GM18505 (cell line): ENCODE data around the gene MAPK4.
A peak's percentile ranks its signal among the peaks of the same experiment; 100 is the strongest.

Source experiments
- ATAC-seq: cut with Tn5 transposase; IDR thresholded peaks from one replicate; pipeline ENCODE4 v1.9.1; 2021; ENCODE audit not compliant: unreplicated experiment
- POLR2A ChIP-seq: IDR thresholded peaks from 4 replicates; pipeline ENCODE4 v1.6.1; 2011; ENCODE audit warnings: borderline replicate concordance; ENCODE audit not compliant: insufficient read depth, insufficient read length; ENCODE audit errors: extremely low read depth

Gene MAPK4

DNA sequence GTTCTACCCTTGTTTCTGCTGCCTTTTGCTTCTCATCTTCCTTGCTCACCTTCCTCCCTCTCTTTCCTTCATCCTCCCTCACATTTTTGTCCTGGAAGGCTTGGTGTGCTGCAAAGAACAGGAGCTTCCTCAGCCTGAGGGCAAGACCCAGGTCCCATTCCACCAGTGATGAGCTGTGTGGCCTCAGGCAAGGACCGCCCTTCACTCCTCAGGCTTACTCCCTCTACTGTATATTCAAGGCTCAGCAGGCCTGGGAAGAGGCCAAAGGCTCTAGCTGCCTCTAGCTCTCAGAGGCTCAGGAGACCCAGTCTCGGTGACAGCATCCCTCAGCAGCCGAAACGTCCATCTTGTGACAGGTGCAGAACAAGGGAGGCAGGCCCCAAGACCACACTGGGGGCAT, 162.4 kb downstream of the MAPK4 start:
- no peak for TF ChIP-seq POLR2A
- ATAC-seq, result no peak

DNA sequence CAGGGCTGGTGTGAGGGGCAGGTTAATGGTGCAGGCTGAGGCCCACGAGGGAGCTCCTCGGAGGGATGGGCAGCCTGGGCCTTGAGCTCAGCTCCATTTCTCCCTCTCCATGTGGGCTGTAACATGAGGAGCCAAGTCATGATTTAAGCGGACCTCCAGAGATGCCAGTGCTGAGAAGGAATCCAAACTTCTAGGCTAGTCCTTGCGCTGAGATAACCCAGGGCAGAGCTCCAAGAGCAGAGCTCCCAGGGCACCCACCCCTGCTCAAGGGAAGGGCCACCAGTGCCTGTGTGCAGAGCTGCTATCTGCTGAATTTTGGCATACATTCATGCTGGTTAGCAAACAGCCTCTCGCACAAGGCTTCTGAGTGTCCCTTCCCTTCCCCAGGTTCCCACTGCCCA, 164.9 kb downstream of the MAPK4 start:
- no peak for ATAC-seq
- TF ChIP-seq POLR2A, result no peak

DNA sequence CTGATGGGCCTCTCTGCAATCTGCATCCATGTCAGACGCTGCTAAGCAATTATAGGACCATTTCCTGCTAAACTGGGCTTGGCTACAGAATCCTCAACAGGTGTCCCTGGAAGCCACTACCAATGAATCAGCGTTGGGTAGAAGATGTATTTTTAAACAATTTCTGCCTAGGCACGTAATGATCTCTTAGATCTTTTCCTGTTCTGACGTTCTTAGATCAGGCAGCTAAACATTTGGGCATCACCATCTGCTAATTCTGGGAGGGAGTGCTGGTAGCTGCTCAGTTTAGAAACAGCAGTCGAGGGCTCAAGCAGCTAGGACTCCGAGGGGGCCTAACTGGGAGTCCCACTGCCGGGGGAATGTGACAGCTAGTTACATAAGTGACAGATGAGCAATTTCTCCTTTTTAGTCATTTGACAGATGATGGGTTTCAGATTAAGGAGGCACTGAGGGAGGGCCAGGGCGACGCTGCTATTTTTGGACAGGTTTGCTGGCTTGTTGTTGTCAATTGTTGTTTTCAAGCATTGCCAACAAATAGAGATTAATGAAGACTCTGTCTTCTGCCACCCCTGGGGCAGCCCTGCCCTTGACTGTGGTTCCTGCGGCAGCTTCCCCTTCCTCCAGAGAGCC, 167.2 kb downstream of the MAPK4 start:
- ATAC-seq, result peak; percentile 78
- TF ChIP-seq POLR2A, result no peak

DNA sequence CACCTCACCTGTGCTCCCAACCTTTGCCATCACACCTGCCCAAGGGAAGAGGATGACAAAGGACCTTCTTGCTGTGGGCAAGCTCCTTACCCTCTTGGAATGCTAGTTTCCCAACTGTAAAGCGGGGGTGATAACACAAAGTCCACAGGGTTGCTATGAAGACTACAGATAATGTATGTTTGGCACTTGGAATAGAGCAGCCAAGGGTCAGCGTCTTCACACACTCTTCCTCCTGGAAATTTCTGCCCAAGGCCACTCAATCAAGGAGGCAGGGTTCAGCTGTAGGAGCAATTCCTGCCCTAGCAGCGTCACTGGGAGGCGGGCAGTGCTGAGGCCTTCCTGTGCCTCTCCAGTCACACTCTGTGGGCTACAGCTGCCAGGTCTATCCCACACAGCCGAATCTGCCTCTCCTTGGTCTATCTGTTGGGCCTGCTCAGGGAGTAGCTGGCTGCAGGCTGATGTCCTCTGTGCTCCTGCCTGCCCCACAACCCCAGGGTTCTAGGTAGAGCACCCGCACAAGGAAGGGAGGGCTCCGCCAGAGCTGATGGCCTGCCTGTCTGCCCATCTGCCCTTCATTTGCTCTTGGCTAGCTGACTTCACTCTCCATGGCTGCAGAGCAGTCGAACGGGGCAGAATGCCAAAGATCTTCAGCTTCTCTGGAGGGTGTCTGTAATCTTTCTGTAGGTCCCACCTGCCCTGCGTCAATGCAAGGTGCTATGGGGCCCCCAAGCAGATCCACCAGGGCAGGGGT, 168.0 kb downstream of the MAPK4 start:
- no peak for ATAC-seq

DNA sequence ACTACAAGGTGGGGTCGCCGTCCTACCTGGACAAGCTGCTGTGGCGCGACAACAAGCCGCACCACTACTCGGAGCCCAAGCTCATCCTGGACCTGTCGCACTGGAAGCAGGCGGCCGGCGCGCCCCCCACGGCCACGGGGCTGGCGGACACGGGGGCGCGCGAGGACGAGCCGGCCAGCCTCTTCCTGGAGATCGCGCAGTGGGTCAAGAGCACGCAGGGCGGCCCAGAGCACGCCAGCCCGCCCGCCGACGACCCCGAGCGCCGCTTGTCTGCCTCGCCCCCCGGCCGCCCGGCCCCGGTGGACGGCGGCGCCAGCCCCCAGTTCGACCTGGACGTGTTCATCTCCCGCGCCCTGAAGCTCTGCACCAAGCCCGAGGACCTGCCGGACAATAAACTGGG, 169.5 kb downstream of the MAPK4 start:
- no peak for TF ChIP-seq POLR2A
- no peak for ATAC-seq

More for the DNA sequence above, 168.0 kb downstream of the MAPK4 start:
- no peak for TF ChIP-seq POLR2A

DNA sequence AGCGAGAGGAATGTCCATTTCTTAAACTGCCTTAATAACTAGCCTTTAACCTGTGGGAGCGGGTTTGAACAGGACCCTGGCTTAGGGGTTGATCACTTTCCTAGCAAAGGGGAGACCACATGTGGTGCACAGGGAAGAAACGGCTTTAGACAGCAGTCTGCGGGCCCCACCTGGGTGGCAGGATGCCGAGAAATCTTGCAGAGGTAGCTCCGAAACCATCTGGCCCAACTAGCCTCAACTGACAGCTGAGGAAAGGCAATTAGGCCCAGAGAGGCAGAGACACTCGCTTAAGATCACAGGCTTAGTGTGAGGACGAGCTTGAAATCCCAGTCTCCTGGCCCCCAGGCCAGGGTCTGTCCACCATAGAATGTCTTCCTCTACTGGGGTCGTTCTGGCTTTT, 170.1 kb downstream of the MAPK4 start:
- ATAC-seq, result no peak
- TF ChIP-seq POLR2A, result no peak

DNA sequence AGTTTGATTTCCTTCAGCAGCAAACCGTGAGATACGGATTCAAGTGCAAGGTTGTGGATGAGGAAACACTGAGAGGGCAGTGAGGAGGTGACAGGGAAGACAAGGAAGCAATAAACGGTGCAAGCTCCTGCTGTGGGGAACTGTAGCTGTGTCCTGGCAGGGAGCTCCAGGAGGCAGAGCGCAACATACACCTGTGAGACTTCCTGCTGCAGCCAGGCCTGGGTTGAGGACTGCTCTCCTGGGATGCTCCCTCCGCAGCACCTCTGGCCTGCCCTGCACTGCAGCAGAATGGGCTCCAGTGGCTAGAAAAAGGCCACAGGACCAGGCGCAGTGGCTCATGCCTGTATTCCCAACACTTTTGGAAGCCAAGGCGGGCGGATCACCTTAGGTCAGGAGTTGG, 174.5 kb downstream of the MAPK4 start:
- no peak for ATAC-seq
- TF ChIP-seq POLR2A, result no peak

DNA sequence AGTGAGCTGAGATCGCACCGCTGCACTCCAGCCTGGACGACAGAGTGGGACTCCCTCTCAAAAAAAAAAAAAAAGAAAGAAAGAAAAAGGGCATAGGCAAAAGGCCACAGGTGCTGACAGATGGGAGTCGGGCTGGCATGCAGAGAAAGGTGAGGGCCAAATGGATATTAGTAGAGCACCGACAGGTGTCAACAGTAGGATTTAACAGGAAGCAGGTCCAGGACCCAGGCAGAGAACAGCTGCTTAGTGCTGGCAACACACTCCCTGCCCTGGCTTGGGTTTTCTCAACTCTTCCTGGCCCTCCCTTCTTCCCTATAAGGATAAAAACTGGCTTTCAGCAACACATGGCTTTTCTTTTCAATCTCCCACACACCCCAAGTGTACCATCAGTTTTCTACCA, 175.0 kb downstream of the MAPK4 start:
- ATAC-seq, result no peak

DNA sequence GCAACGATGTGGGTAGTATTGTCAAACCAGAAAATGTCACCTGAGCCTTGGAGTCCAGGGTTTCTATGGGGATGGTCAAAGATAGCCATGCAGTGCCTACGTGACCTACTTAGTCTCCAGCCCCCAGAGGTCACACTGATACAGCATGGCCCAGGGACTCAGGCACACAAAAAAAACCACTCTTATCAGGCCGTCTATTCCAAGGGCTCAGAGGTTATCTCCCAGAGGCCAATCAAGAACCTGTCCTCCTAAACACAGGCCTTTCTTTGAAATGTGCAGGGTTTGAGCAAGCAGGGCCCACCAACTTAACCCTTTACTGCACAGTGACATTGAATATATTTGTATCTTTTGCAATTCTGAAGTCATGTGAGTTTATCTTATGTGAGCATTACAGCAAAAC, 177.2 kb downstream of the MAPK4 start:
- ATAC-seq, result no peak

More for the DNA sequence above, 175.0 kb downstream of the MAPK4 start:
- no peak for TF ChIP-seq POLR2A

DNA sequence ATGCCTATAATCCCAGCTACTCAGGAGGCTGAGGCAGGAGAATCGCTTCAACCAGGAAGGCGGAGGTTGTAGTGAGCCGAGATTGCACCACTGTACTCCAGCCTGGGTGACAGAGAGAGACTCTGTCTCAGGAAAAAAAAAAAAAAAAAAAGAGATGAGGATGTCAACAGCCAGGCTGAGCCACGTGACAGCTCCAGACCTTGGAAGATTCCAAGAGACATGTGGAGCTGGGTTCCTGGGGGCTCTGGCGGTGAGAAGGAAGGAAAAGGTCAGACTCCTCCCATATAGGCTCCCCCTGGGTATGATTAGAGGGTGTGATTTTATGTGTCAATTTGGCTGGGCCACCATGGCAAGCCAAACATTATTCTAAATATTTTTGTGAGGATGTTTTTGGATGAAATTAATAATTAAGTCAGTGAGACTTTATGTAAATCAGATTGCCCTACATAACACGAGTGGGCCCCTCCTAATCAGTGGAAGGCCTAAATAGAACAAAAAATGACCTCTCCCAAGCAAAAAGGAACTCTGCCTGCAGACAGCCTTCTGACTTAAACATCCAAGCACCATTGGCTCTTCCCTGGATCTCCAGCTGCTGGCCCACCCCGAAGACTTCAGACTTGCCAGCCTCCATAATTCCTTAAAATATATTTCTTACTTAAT, 178.3 kb downstream of the MAPK4 start:
- no peak for ATAC-seq
- TF ChIP-seq POLR2A, result no peak

More for the DNA sequence above, 177.2 kb downstream of the MAPK4 start:
- no peak for TF ChIP-seq POLR2A

DNA sequence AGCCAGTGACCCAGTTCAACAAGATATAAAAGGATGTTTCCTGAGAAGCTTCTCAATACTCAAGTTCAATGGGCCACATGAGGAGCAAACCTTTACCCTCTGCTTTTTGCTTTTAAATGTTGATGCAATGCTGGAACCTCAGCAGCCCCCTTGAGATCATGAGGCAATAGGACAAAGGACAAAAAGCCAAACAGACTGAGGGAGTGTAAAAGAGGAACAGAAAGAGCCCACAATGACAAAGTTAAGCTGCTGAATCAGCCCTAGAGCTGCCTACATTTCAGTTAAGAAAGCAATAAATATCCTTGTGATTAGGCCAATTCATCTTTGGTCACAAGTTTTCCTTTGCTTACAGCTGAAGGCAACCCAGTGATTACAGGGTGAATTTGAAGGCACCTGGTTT, 183.1 kb downstream of the MAPK4 start:
- ATAC-seq, result no peak
- no peak for TF ChIP-seq POLR2A

DNA sequence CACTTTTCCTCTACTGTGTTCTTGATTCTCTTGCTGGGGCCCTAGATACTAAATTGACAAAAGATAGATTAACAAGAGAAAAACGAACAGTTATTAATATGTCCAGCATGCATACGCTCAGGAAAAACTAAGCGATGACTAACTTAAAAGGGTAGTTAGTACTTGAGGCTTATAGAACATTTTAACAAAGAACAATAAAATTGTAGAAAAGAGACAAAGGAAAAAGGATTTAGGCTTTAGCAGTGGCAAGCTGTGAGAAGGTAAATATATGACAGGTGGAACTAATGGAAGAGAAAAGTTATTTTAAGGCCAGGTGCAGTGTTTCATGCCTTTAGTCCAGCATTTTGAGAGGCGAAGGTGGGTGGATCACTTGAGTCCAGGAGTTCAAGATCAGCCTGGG, 184.4 kb downstream of the MAPK4 start:
- no peak for ATAC-seq
- TF ChIP-seq POLR2A, result no peak

DNA sequence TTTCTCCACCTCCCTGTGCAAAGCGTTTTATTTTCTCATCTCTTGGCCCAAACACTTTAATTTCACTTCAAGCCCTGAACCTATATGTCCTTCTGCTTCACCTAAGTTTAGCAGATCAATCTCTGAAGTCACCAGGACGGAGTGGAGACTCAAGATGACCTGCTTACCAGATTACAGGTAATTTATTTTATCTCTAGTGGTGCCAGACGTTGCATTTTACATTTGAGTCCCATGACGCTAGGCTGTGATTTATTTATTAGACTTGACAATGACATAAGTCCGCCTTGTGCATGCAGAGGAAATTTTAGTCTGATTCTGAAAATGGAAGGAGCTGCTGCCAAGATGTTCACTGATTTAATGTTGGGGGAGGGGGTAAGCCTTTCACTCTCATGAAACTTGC, 186.1 kb downstream of the MAPK4 start:
- TF ChIP-seq POLR2A, result no peak
- ATAC-seq, result no peak

DNA sequence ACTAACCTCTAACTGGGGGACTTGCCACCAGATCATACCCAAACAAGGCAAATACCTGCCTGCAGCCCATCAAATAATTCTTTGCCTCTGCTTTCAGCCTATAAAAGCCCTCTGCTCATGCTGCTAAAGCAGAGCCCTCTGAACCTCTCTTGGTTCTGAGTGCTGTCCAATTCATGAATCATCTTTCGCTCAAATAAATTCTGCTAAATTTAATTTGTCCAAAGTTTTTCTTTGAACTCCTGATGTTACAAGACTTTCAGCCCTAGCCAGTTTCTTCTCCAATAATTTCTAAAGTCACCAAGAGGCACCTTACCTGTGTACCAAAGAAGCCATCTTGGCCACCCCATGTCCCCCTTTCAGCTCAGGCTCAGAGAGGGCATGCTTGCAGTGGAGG, 188.0 kb downstream of the MAPK4 start:
- no peak for ATAC-seq
- no peak for TF ChIP-seq POLR2A
